SK-N-SH (cell line): ENCODE data around the gene DNMT3A. TPM values are rescaled to one million over a fixed set of nuclear protein-coding genes. Genes with fewer than 3 reads are reported as not detected.

ENCODE experiments used
- CTCF ChIA-PET: fragments of 300-600, 350-600 bp; formaldehyde crosslinking; extraction: SDS; loops from one replicate; lab custom pipeline; 2021; lab: Yijun Ruan, JAX
- POLR2A ChIA-PET: fragments of 350-600 bp; sonication (Branson Sonifier 250); formaldehyde crosslinking; extraction: SDS; loops from one replicate; lab custom pipeline; 2020; ENCODE audit warnings: antibody characterized with exemption, inconsistent platforms; lab: Yijun Ruan, JAX
- DNase-seq: peaks from one replicate; pipeline ENCODE4 v3.0.0; 2012
- H2AFZ ChIP-seq: fragments of 200-600 bp; sonication (generic); 2 replicates; pipeline ENCODE4 v1.8.1; 2016; ENCODE audit warnings: antibody characterized with exemption, mild to moderate bottlenecking, low read depth
- H3F3A ChIP-seq: fragments of 200-600 bp; sonication (generic); replicated peaks from 2 replicates; pipeline ENCODE3; 2016; ENCODE audit warnings: antibody characterized with exemption, mild to moderate bottlenecking; ENCODE audit not compliant: insufficient read depth
- H3K27ac ChIP-seq, 2 experiments: fragments of 200-500 bp in 1 of 2; fragments of 200-600 bp in 1 of 2; sonication (Bioruptor generic) in 1 of 2; sonication (generic), shearing (Covaris generic) in 1 of 2; 2 replicates each; pipeline versions ENCODE4 v1.5.1 to v1.6.1; 2014 to 2016; ENCODE audit warnings: low read depth in 2 of 2, inconsistent platforms in 1 of 2, low read length in 1 of 2, mild to moderate bottlenecking in 1 of 2, mixed read lengths in 1 of 2
- H3K27me3 ChIP-seq: fragments of 200-600 bp; sonication (generic), shearing (Covaris generic); 2 replicates; pipeline ENCODE4 v1.6.1; 2016; ENCODE audit warnings: mixed run types; ENCODE audit not compliant: insufficient read depth
- H3K36me3 ChIP-seq, 2 experiments: fragments of 200-500 bp in 1 of 2; fragments of 200-600 bp in 1 of 2; sonication (Bioruptor generic) in 1 of 2; sonication (generic) in 1 of 2; replicated peaks in 1 of 2; 2 replicates each; pipeline versions ENCODE3 to v1.5.1; 2014 to 2016; ENCODE audit warnings: low read length in 1 of 2, mild to moderate bottlenecking in 1 of 2; ENCODE audit not compliant: insufficient read depth in 2 of 2, control insufficient read depth in 1 of 2
- H3K4me1 ChIP-seq, 2 experiments: fragments of 200-500 bp in 1 of 2; fragments of 200-600 bp in 1 of 2; sonication (Bioruptor generic) in 1 of 2; sonication (generic), shearing (Covaris generic) in 1 of 2; 2 replicates each; pipeline versions ENCODE4 v1.5.1 to v1.6.1; 2014 to 2016; ENCODE audit warnings: low read depth in 1 of 2, low read length in 1 of 2, mixed run types in 1 of 2; ENCODE audit not compliant: insufficient read depth in 2 of 2, control insufficient read depth in 1 of 2
- H3K4me2 ChIP-seq: fragments of 200-600 bp; sonication (generic), shearing (Covaris generic); 2 replicates; pipeline ENCODE4 v1.6.1; 2017; ENCODE audit warnings: mixed run types
- H3K4me3 ChIP-seq, 2 experiments: fragments of 200-500 bp in 1 of 2; fragments of 200-600 bp in 1 of 2; sonication (Bioruptor generic) in 1 of 2; sonication (generic), shearing (Covaris generic) in 1 of 2; 2 replicates each; pipeline versions ENCODE4 v1.5.1 to v1.8.1; 2014 to 2016; ENCODE audit warnings: low read depth in 2 of 2, inconsistent platforms in 1 of 2, low read length in 1 of 2, mild to moderate bottlenecking in 1 of 2, mixed read lengths in 1 of 2, moderate library complexity in 1 of 2
- H3K79me2 ChIP-seq: fragments of 200-600 bp; sonication (generic); 2 replicates; pipeline ENCODE4 v1.8.1; 2017; ENCODE audit warnings: mild to moderate bottlenecking; ENCODE audit not compliant: insufficient read depth
- H3K9ac ChIP-seq: fragments of 200-600 bp; sonication (generic); 2 replicates; pipeline ENCODE4 v1.6.1; 2017; ENCODE audit warnings: mixed run types
- H3K9me2 ChIP-seq: fragments of 200-600 bp; sonication (generic); 2 replicates; pipeline ENCODE4 v1.6.1; 2017; ENCODE audit warnings: mixed run types
- H3K9me3 ChIP-seq: fragments of 200-600 bp; sonication (generic); 2 replicates; pipeline ENCODE4 v1.6.1; 2017; ENCODE audit warnings: mixed run types, mild to moderate bottlenecking, moderate library complexity
- H4K20me1 ChIP-seq: fragments of 200-600 bp; sonication (generic); 2 replicates; pipeline ENCODE4 v1.6.1; 2017; ENCODE audit warnings: mild to moderate bottlenecking, mixed run types; ENCODE audit not compliant: insufficient read depth
- CHD2 ChIP-seq: fragments of 150-350 bp; IDR thresholded peaks from 2 replicates; pipeline ENCODE4 v1.6.1; 2018; ENCODE audit warnings: low read length; ENCODE audit not compliant: partially characterized antibody
- EP300 ChIP-seq, 2 experiments: IDR thresholded peaks; 2 replicates each; pipeline versions ENCODE4 v1.4.0 to v1.6.1; 2012; ENCODE audit warnings: borderline replicate concordance in 1 of 2, low read depth in 1 of 2, low read length in 1 of 2
- FOXJ3 ChIP-seq: sonication (generic); formaldehyde crosslinking; IDR thresholded peaks from 2 replicates; pipeline ENCODE4 v1.5.1; 2020; ENCODE audit warnings: mild to moderate bottlenecking, missing genetic modification reagents
- FOXM1 ChIP-seq: IDR thresholded peaks from 2 replicates; pipeline ENCODE4 v1.4.0; 2012; ENCODE audit warnings: low read depth, mild to moderate bottlenecking
- GABPA ChIP-seq: IDR thresholded peaks from 2 replicates; pipeline ENCODE4 v1.4.0; 2012; ENCODE audit warnings: low read depth, mild to moderate bottlenecking
- GATA2 ChIP-seq: sonication (generic); formaldehyde crosslinking; IDR thresholded peaks from 2 replicates; pipeline ENCODE4 v1.5.0; 2020; ENCODE audit warnings: mild to moderate bottlenecking, missing genetic modification reagents
- JUND ChIP-seq: IDR thresholded peaks from 2 replicates; pipeline ENCODE4 v1.4.0; 2012
- MEF2A ChIP-seq: IDR thresholded peaks from 2 replicates; pipeline ENCODE4 v1.4.0; 2012; ENCODE audit warnings: low read depth, borderline replicate concordance
- NFIC ChIP-seq: IDR thresholded peaks from 2 replicates; pipeline ENCODE4 v1.4.0; 2012; ENCODE audit warnings: borderline replicate concordance
- NRF1 ChIP-seq: IDR thresholded peaks from 2 replicates; pipeline ENCODE4 v1.6.1; 2012; ENCODE audit warnings: low read depth, mild to moderate bottlenecking, low read length
- POLR2AphosphoS5 ChIP-seq: IDR thresholded peaks from 2 replicates; pipeline ENCODE4 v1.6.1; 2012; ENCODE audit warnings: low read depth, low read length
- RAD21 ChIP-seq: IDR thresholded peaks from 2 replicates; pipeline ENCODE4 v1.6.1; 2012; ENCODE audit warnings: mild to moderate bottlenecking, low read length
- RFX5 ChIP-seq: IDR thresholded peaks from 2 replicates; pipeline ENCODE4 v1.6.1; 2012; ENCODE audit warnings: mild to moderate bottlenecking, improper control_type of control experiment, low read length
- SIN3A ChIP-seq: IDR thresholded peaks from 2 replicates; pipeline ENCODE4 v1.6.1; 2012; ENCODE audit warnings: low read depth, mild to moderate bottlenecking, low read length, moderate library complexity, borderline replicate concordance
- TAF1 ChIP-seq: IDR thresholded peaks from 2 replicates; pipeline ENCODE4 v1.6.1; 2012; ENCODE audit warnings: low read depth, mild to moderate bottlenecking, low read length, moderate library complexity, borderline replicate concordance
- TCF12 ChIP-seq: IDR thresholded peaks from 2 replicates; pipeline ENCODE4 v1.4.0; 2012
- YY1 ChIP-seq: IDR thresholded peaks from 2 replicates; pipeline ENCODE4 v1.4.0; 2012; ENCODE audit warnings: low read depth, mild to moderate bottlenecking
- WGBS: methylation state at CpG from one replicate; pipeline ENCODE4 v1.1.6; 2017; ENCODE audit warnings: low lambda C conversion rate; 5-methylcytosine and 5-hydroxymethylcytosine counted together
- polyA plus RNA-seq, 3 experiments: library from polyadenylated mRNA; depleted of rRNA; stranded (reverse); fragments of >200 nt; gene quantifications; 2 replicates each; pipeline ENCODE4 v1.2.3, GENCODE V29; 2012
- TF ChIP-seq, protein P1 (sequence below): IDR thresholded peaks from 2 replicates; pipeline ENCODE4; 2012
- TF ChIP-seq, protein P2 (sequence below): IDR thresholded peaks from 2 replicates; pipeline ENCODE4 v1.4.0; 2012; ENCODE audit warnings: low read depth, borderline replicate concordance
- TF ChIP-seq, protein P3 (sequence below): fragments of 150-350 bp; IDR thresholded peaks from 2 replicates; pipeline ENCODE4 v1.6.1; 2016; ENCODE audit warnings: mild to moderate bottlenecking, low read depth, low read length
- TF ChIP-seq, protein P4 (sequence below): fragments of 150-350 bp; IDR thresholded peaks from 2 replicates; pipeline ENCODE4 v1.6.1; 2017; ENCODE audit warnings: antibody characterized with exemption, low read length, low read depth, borderline replicate concordance

The DNMT3A gene
- polyA plus RNA-seq, 1 of the 3 experiments (the other 2 are of a cell fraction) = 5.6 TPM

DNA sequence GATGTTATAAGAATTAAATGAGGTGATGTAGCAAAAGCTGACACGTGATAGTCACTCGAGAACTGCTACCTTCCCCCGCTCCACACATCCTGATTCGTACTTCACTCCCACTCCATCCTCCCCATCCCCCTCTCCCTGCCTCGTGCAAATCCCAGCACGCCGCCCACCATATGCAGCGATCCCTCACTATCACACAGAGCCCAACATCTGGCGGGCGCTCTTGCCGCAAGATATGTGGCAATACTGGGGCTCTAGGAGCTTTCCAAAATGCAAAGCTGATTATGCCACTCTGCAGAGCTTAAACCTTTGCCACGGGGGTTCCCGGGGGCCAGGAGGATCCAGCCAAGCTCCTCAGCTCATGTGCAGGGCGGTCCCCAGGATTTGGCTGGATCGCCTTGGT lies 37.4 kb downstream of the DNMT3A start:
- no peak overlapping the region for H3K9ac ChIP-seq
- H3K27ac ChIP-seq = peak overlapping the region in 1 of 2 experiments; percentile 80; a peak in 1 of 4 replicates
- no peaks in the 10 kb centered on the region for H3K79me2 ChIP-seq
- H3K4me2 ChIP-seq = no peak overlapping the region
- H3F3A ChIP-seq = no peaks in the 10 kb centered on the region
- no peaks in the 10 kb centered on the region for H3K9me2 ChIP-seq
- WGBS = 90% methylated on average over 14 of the region's 15 CpGs
- no peaks in the 10 kb centered on the region for H3K27me3 ChIP-seq
- H3K4me1 ChIP-seq = peaks cover 24 to 53% of the 10 kb centered on the region in 2 experiments; a peak in 3 of 4 replicates
- peaks cover 0 to 44% of the 10 kb centered on the region in 2 experiments for H3K36me3 ChIP-seq
- POLR2A ChIA-PET = interaction anchor here (1.4 kb wide), 1 partner anchor 10 kb away, joined by 8 read pairs; no protein-coding TSS in a partner anchor
- no peak overlapping the region for H3K4me3 ChIP-seq
- CTCF ChIA-PET = interaction anchor here (0.6 to 9.7 kb wide), 8 partner anchors 12 to 360 kb away, joined by 3 to 117 read pairs (median 4); no protein-coding TSS in a partner anchor
- peak; percentile 61 for DNase-seq
- TF ChIP-seq GATA2 (CRISPR knock-in tag) = no peak
- TF ChIP-seq JUND = no peak
- no peak for TF ChIP-seq NFIC
- TF ChIP-seq TCF12 = no peak
- TF ChIP-seq RFX5 = no peak
- TF ChIP-seq, protein P1, sequence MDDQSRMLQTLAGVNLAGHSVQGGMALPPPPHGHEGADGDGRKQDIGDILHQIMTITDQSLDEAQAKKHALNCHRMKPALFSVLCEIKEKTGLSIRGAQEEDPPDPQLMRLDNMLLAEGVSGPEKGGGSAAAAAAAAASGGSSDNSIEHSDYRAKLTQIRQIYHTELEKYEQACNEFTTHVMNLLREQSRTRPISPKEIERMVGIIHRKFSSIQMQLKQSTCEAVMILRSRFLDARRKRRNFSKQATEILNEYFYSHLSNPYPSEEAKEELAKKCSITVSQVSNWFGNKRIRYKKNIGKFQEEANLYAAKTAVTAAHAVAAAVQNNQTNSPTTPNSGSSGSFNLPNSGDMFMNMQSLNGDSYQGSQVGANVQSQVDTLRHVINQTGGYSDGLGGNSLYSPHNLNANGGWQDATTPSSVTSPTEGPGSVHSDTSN = no peak
- TF ChIP-seq YY1 = no peak
- TF ChIP-seq NRF1 = no peak
- peaks cover 11% of the 10 kb centered on the region for H4K20me1 ChIP-seq
- H3K9me3 ChIP-seq = no peaks in the 10 kb centered on the region
- no peak overlapping the region for H2AFZ ChIP-seq

DNA sequence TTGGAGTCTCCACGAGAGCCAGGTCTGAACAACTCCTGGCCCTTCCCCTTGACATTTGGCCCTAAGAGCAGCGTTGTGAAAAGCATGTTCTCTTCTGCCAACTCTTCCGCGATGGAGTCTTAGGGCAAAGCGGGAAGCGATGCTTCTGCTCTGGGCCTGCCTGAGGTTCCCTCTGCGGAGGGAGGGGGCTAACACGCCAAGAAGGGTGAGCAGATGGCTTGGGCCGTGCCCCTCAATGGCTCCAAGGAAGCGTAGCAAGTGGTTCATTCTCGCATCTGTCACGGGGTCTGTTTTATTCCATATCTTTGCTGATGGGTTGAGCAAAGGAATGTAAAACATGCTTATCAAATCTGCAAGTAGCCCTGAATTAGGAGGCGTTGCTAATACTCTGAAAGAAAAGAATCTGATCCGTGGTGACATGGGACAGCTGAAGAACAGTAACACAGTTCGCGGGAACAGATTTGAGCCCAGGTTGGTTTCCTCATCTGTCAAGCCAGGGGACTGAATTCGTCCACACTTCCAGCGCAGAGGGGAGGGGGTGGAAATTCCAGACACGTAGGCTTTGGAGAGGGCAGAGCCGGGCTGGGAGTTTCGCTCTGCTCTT lies 38.0 kb downstream of the DNMT3A start:
- Histone ChIP-seq H3F3A (no peaks in the 10 kb centered on the region), H3K27me3 (no peaks in the 10 kb centered on the region), H4K20me1 (peaks cover 7% of the 10 kb centered on the region; the same call in 1 of the 2 replicates), H3K79me2 (no peaks in the 10 kb centered on the region), H3K4me1 (peaks cover 24 to 53% of the 10 kb centered on the region in 2 experiments; a peak in 3 of 4 replicates), H3K27ac (no peak overlapping the region), H2AFZ (no peak overlapping the region), H3K4me2 (no peak overlapping the region), H3K9ac (no peak overlapping the region), H3K36me3 (peaks cover 0 to 40% of the 10 kb centered on the region in 2 experiments), H3K9me3 (no peaks in the 10 kb centered on the region), H3K9me2 (no peaks in the 10 kb centered on the region), H3K4me3 (no peak overlapping the region)
- ChIA-PET POLR2A (no interaction called here), CTCF (interaction anchor here (0.6 to 9.7 kb wide), 9 partner anchors 8 to 263 kb away, joined by 3 to 117 read pairs (median 5); no protein-coding TSS in a partner anchor)
- WGBS = 92% methylated on average over 21 of the region's 21 CpGs
- TF ChIP-seq YY1 = no peak
- no peak for TF ChIP-seq POLR2AphosphoS5
- TF ChIP-seq GABPA = no peak
- TF ChIP-seq CHD2 = no peak
- TF ChIP-seq FOXM1 = no peak
- TF ChIP-seq NFIC = no peak
- no peak for TF ChIP-seq TAF1
- TF ChIP-seq RAD21 = no peak
- TF ChIP-seq RFX5 = no peak
- no peak for TF ChIP-seq MEF2A
- TF ChIP-seq, protein P2, sequence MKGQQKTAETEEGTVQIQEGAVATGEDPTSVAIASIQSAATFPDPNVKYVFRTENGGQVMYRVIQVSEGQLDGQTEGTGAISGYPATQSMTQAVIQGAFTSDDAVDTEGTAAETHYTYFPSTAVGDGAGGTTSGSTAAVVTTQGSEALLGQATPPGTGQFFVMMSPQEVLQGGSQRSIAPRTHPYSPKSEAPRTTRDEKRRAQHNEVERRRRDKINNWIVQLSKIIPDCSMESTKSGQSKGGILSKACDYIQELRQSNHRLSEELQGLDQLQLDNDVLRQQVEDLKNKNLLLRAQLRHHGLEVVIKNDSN = no peak
- TF ChIP-seq, protein P3, sequence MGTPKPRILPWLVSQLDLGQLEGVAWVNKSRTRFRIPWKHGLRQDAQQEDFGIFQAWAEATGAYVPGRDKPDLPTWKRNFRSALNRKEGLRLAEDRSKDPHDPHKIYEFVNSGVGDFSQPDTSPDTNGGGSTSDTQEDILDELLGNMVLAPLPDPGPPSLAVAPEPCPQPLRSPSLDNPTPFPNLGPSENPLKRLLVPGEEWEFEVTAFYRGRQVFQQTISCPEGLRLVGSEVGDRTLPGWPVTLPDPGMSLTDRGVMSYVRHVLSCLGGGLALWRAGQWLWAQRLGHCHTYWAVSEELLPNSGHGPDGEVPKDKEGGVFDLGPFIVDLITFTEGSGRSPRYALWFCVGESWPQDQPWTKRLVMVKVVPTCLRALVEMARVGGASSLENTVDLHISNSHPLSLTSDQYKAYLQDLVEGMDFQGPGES = no peak
- TF ChIP-seq FOXJ3 (CRISPR knock-in tag) = no peak
- TF ChIP-seq TCF12 = no peak
- no peak for TF ChIP-seq SIN3A
- TF ChIP-seq NRF1 = no peak
- TF ChIP-seq JUND = no peak
- TF ChIP-seq, protein P4, sequence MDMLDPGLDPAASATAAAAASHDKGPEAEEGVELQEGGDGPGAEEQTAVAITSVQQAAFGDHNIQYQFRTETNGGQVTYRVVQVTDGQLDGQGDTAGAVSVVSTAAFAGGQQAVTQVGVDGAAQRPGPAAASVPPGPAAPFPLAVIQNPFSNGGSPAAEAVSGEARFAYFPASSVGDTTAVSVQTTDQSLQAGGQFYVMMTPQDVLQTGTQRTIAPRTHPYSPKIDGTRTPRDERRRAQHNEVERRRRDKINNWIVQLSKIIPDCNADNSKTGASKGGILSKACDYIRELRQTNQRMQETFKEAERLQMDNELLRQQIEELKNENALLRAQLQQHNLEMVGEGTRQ = no peak
- no peak for TF ChIP-seq EP300 (IDR thresholded peaks at IDR 0.05; ENCODE audit: borderline replicate concordance in 1 of 2, low read depth in 1 of 2, low read length in 1 of 2)
- no peak for DNase-seq
